Erythroblast (primary cell): ENCODE data around the gene SIRT4.

Experiments
- GATA1 ChIP-seq: IDR thresholded peaks from 2 replicates; pipeline ENCODE4 v1.6.1; 2011; ENCODE audit warnings: low read depth, mild to moderate bottlenecking, control low read depth, low read length, moderate library complexity
- POLR2A ChIP-seq: IDR thresholded peaks from 2 replicates; pipeline ENCODE4 v1.6.1; 2011; ENCODE audit warnings: mild to moderate bottlenecking, low read length

GRCh38 chr12:120353556-120354317 lies 51.6 kb downstream of the SIRT4 start:
- no peak for TF ChIP-seq POLR2A
- no peak for TF ChIP-seq GATA1
